MCF 10A (cell line): Measurements from ENCODE around the gene PTGES3. TPM values are rescaled to one million over a fixed set of nuclear protein-coding genes. Genes with fewer than 3 reads are reported as not detected.

Experiments
- BruUV-seq: library from RNA; stranded (reverse); fragments of 400-500 nt; replicated peaks from 2 replicates; lab custom pipeline; 2021; lab: Mats Ljungman, UMichigan
- CTCF ChIA-PET: fragments of 300-600 bp; sonication (Branson Sonifier 250); formaldehyde crosslinking; extraction: SDS; loops from one replicate; lab custom pipeline; 2021; ENCODE audit warnings: antibody characterized with exemption, inconsistent platforms; lab: Yijun Ruan, JAX
- POLR2A ChIA-PET: fragments of 300-600, 350-650 bp; sonication (Branson Sonifier 250); formaldehyde crosslinking; extraction: SDS; loops from one replicate; lab custom pipeline; 2020; ENCODE audit warnings: antibody characterized with exemption, inconsistent platforms; lab: Yijun Ruan, JAX
- DNase-seq: peaks from one replicate; pipeline ENCODE4 v3.0.0-alpha.2; 2018; ENCODE audit not compliant: unreplicated experiment
- H3K27ac Mint-ChIP-seq: one replicate; pipeline ENCODE4 v1.8.0; 2022; ENCODE audit warnings: mild to moderate bottlenecking, low read depth, mixed read lengths; ENCODE audit not compliant: unreplicated experiment
- H3K27me3 Mint-ChIP-seq: one replicate; pipeline ENCODE4 v1.8.0; 2022; ENCODE audit warnings: mixed read lengths; ENCODE audit not compliant: insufficient read depth, unreplicated experiment
- H3K36me3 Mint-ChIP-seq: one replicate; pipeline ENCODE4 v1.8.0; 2022; ENCODE audit warnings: mild to moderate bottlenecking, moderate library complexity, mixed read lengths; ENCODE audit not compliant: insufficient read depth, unreplicated experiment
- H3K4me1 Mint-ChIP-seq: one replicate; pipeline ENCODE4 v1.8.0; 2022; ENCODE audit warnings: mixed read lengths; ENCODE audit not compliant: insufficient read depth, unreplicated experiment
- H3K4me3 Mint-ChIP-seq: one replicate; pipeline ENCODE4 v1.8.0; 2022; ENCODE audit warnings: mild to moderate bottlenecking, moderate library complexity, mixed read lengths; ENCODE audit not compliant: unreplicated experiment
- H3K9me3 Mint-ChIP-seq: one replicate; pipeline ENCODE4 v1.8.0; 2022; ENCODE audit warnings: mixed read lengths; ENCODE audit not compliant: unreplicated experiment
- intact Hi-C: fragments of 100-400 bp; cut with micrococcal nuclease; formaldehyde crosslinking; loops from 2 replicates; pipeline ENCODE4 v1.14.1; 2022
- total RNA-seq: library from RNA; stranded (reverse); gene quantifications from 2 replicates; pipeline ENCODE4 v1.2.3, GENCODE V29; 2022
- TF ChIP-seq, protein P1 (sequence below): fragments of 200-600 bp; IDR thresholded peaks from one replicate; pipeline ENCODE4 v1.8.0; 2022; ENCODE audit warnings: antibody characterized with exemption, mild to moderate bottlenecking; ENCODE audit not compliant: unreplicated experiment

PTGES3 gene
- total RNA-seq, 1 experiment from 2014 or later: 228 TPM

DNA sequence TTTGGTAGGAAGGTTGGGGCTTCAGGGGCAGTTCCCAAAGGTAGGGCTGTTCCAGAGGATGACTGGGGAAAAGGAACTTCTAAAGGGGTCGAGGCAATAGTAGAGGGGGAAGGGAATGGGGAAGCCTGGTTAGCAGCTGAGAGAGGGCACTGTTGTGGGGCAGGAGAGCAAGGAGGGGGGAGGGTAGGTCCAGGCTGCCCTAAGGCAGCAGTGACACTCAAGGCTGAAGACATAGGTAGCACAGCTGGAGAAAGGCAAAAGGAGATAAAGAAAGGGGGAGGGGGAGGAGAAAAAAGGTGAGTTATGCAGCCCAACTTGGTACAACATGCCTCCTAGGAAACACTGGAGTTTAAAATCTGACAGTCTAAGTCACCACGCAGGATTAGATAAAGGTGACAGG is 33.1 kb upstream of the PTGES3 start:
- TF ChIP-seq, protein P1, sequence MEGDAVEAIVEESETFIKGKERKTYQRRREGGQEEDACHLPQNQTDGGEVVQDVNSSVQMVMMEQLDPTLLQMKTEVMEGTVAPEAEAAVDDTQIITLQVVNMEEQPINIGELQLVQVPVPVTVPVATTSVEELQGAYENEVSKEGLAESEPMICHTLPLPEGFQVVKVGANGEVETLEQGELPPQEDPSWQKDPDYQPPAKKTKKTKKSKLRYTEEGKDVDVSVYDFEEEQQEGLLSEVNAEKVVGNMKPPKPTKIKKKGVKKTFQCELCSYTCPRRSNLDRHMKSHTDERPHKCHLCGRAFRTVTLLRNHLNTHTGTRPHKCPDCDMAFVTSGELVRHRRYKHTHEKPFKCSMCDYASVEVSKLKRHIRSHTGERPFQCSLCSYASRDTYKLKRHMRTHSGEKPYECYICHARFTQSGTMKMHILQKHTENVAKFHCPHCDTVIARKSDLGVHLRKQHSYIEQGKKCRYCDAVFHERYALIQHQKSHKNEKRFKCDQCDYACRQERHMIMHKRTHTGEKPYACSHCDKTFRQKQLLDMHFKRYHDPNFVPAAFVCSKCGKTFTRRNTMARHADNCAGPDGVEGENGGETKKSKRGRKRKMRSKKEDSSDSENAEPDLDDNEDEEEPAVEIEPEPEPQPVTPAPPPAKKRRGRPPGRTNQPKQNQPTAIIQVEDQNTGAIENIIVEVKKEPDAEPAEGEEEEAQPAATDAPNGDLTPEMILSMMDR: no peak
- BruUV-seq: no TSS peak

DNA sequence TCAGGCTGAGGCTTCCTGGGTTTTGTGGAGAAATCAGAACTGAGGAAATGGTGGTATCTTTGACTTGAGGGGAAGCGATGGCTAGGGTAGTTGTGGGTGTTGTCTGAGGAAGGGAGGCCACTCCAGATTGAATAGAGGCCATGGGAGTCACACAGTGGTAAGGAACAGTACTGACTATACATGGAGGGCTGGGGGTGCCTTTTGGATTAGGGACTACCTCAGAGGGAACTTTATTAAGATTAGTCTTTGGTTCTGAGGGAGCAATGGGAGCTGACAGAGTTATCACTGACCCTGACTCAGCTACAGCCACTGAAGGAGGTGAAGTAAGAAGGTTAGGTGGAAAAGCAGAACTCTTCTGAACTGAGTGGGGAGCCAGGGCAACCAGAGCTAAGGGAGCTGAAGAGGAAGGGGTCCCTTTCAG is 32.7 kb upstream of the PTGES3 start:
- Mint-ChIP-seq H3K4me3 (peak overlapping the region; percentile 91), H3K36me3 (peaks cover 79% of the 10 kb centered on the region), H3K27ac (peak overlapping the region; percentile 80), H3K4me1 (peaks cover 58% of the 10 kb centered on the region), H3K27me3 (no peaks in the 10 kb centered on the region), H3K9me3 (no peaks in the 10 kb centered on the region)
- CTCF ChIA-PET: no interaction called here
- intact Hi-C loops: no loop called here
- POLR2A ChIA-PET: interaction anchor here (3.7 to 4.8 kb wide), 2 partner anchors 14 to 33 kb away, joined by 14 to 137 read pairs; partner anchors contain the start of gene PTGES3
- no peak for DNase-seq
- TF ChIP-seq, protein P1: no peak
- no TSS peak for BruUV-seq

More for the DNA sequence above, 33.1 kb upstream of the PTGES3 start:
- Mint-ChIP-seq H3K4me1 (peaks cover 53% of the 10 kb centered on the region), H3K36me3 (peaks cover 74% of the 10 kb centered on the region), H3K4me3 (peak overlapping the region; percentile 91), H3K27me3 (no peaks in the 10 kb centered on the region), H3K9me3 (no peaks in the 10 kb centered on the region), H3K27ac (peak overlapping the region; percentile 79)
- DNase-seq: no peak
- ChIA-PET POLR2A (interaction anchor here (3.7 to 4.8 kb wide), 2 partner anchors 14 to 34 kb away, joined by 14 to 137 read pairs; partner anchors contain the start of gene PTGES3), CTCF (no interaction called here)
- intact Hi-C loops: no loop called here

DNA sequence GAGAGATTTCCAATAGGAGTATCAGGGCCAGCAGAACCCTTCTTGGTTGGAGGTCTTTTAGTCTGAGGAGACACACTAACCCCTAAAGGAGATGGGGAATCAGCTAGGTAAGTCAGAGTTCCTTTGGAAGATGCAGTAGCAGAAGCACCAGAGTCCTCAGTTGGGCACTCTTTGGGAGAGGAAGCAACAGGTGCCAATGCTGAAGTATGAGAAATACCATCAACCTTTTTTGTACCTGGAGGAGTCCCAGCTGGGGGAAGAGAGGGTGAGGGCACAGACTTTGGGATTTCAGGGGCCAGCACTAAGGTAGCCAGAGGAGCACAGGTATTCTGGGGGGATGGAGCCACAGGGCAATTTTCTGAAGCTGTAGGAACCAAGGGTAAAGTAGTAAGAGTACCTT is 31.0 kb upstream of the PTGES3 start:
- intact Hi-C loops: no loop called here
- no peaks in the 10 kb centered on the region for H3K9me3 Mint-ChIP-seq
- TF ChIP-seq, protein P1: no peak
- peaks cover 81% of the 10 kb centered on the region for H3K36me3 Mint-ChIP-seq
- no peaks in the 10 kb centered on the region for H3K27me3 Mint-ChIP-seq
- DNase-seq: no peak
- ChIA-PET CTCF (interaction anchor here (0.6 kb wide), 2 partner anchors 146 to 525 kb away, joined by 3 to 4 read pairs; no protein-coding TSS in a partner anchor), POLR2A (interaction anchor here (0.5 to 1.0 kb wide), 3 partner anchors 9 to 736 kb away, joined by 3 to 5 read pairs (median 4); no protein-coding TSS in a partner anchor)
- no peak overlapping the region for H3K4me3 Mint-ChIP-seq
- no TSS peak for BruUV-seq
- H3K4me1 Mint-ChIP-seq: peaks cover 61% of the 10 kb centered on the region
- peak overlapping the region; percentile 20 for H3K27ac Mint-ChIP-seq

DNA sequence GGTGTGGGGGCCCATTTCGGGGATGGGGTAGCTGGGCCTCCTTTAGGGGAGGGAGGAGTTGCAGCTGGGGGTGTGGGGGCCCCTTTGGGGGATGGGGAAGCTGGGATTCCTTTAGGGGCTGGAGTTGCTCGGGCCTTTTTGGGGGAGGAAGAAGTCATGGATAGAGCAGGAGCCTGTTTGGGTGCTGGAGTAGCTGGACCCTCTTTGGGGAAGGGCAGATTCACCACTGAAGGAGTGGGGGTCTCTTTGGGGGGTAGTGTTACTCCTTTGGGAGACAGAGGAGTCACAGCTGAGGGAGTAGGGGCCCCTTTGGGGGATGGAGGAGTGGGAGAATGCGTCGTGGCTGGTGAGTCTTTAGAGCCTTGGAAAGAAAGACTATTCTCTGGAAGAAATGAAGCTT is 30.6 kb upstream of the PTGES3 start:
- DNase-seq: no peak
- Mint-ChIP-seq H3K27ac (peak overlapping the region; percentile 20), H3K27me3 (no peaks in the 10 kb centered on the region), H3K4me3 (no peak overlapping the region), H3K9me3 (no peaks in the 10 kb centered on the region), H3K4me1 (peaks cover 61% of the 10 kb centered on the region), H3K36me3 (peaks cover 81% of the 10 kb centered on the region)
- CTCF ChIA-PET: no interaction called here
- no TSS peak for BruUV-seq
- POLR2A ChIA-PET: interaction anchor here (0.6 to 1.0 kb wide), 2 partner anchors 20 to 32 kb away, joined by 3 to 4 read pairs; no protein-coding TSS in a partner anchor
- TF ChIP-seq, protein P1: no peak
- intact Hi-C loops: no loop called here
